ENCODE data around the gene BLM. TPM values are rescaled to one million over a fixed set of nuclear protein-coding genes. Genes with fewer than 3 reads are reported as not detected.
"Not testable (repeated sequence)": the region's sequence is repeated elsewhere in the genome, so short reads cannot be mapped to it uniquely, and the experiment has no call there.

Gene BLM
- total RNA-seq, 1 experiment from 2014 or later = 40.0 TPM

- no peak for TF ChIP-seq EZH2 (IDR thresholded peaks at IDR 0.05; ENCODE audit: borderline replicate concordance, low read depth, low read length, poor library complexity, severe bottlenecking)
- no TSS peak for BruUV-seq (replicated peaks)
- POLR2A ChIA-PET (ENCODE audit: low non-redundant PET) = interaction anchor here (0.6 kb wide), 2 partner anchors 432 to 633 kb away, joined by 3 to 5 read pairs; no protein-coding TSS in a partner anchor
These were observed 128.2 kb downstream of the BLM start for GRCh38 chr15:90845201-90845949.

GRCh38 chr15:90849424-90849823, 132.3 kb downstream of the BLM start:
- H3K36me3 ChIP-seq (ENCODE audit: insufficient read depth, low read length, poor library complexity, severe bottlenecking); intact Hi-C loops (cut with micrococcal nuclease; ENCODE audit: unreplicated experiment); H3K4me1 ChIP-seq (ENCODE audit: insufficient read depth, low read length, poor library complexity, severe bottlenecking); H3K9me3 ChIP-seq (ENCODE audit: low read depth, low read length, poor library complexity, severe bottlenecking); H3K27me3 ChIP-seq (replicated peaks; ENCODE audit: insufficient read depth, low read depth, low read length, poor library complexity); H3K27ac ChIP-seq (ENCODE audit: low read depth, low read length, poor library complexity, severe bottlenecking); CTCF ChIA-PET; DNase-seq (ENCODE audit: low spot score); H3K4me3 ChIP-seq (ENCODE audit: low read depth, low read length, poor library complexity, severe bottlenecking); POLR2A ChIA-PET (ENCODE audit: low non-redundant PET); BruUV-seq (replicated peaks): not testable (repeated sequence)

More at GRCh38 chr15:90845201-90845949, 128.2 kb downstream of the BLM start:
- Histone ChIP-seq H3K9me3 (ENCODE audit: low read depth, low read length, poor library complexity, severe bottlenecking) (no peaks in the 10 kb centered on the region), H3K36me3 (ENCODE audit: insufficient read depth, low read length, poor library complexity, severe bottlenecking) (no peaks in the 10 kb centered on the region), H3K27me3 (replicated peaks; ENCODE audit: insufficient read depth, low read depth, low read length, poor library complexity) (no peaks in the 10 kb centered on the region), H3K4me1 (ENCODE audit: insufficient read depth, low read length, poor library complexity, severe bottlenecking) (peaks cover under 1% of the 10 kb centered on the region), H3K4me3 (ENCODE audit: low read depth, low read length, poor library complexity, severe bottlenecking) (no peak overlapping the region), H3K27ac (ENCODE audit: low read depth, low read length, poor library complexity, severe bottlenecking) (no peak overlapping the region)
- CTCF ChIA-PET = no interaction called here
- intact Hi-C loops (cut with micrococcal nuclease; ENCODE audit: unreplicated experiment) = no loop called here
- DNase-seq (ENCODE audit: low spot score) = peak; percentile 33

GRCh38 chr15:90851114-90851513, 134.0 kb downstream of the BLM start:
- DNase-seq (ENCODE audit: low spot score) = no peak

DNA sequence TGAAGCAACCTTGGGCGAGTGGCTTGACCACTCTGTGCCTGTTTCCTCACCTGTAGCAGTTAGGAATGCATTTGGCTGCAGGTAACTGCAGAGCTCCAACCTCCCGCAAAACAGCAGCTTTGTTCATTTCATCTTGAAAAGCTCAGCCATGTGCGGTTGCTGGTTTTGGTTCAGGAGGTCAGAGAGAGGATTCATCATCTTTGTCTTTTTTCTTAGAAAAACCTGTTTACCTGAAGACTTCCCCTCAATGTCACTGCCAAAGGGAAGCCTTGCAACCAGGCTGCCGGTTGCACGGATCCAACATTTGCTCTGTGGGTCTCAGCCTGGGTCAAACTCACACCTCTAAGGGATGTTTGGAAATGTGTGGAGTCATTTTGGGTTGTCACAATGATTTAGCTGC, 134.8 kb downstream of the BLM start:
- Histone ChIP-seq H3K27me3 (replicated peaks; ENCODE audit: insufficient read depth, low read depth, low read length, poor library complexity) (no peaks in the 10 kb centered on the region), H3K4me1 (ENCODE audit: insufficient read depth, low read length, poor library complexity, severe bottlenecking) (no peaks in the 10 kb centered on the region), H3K27ac (ENCODE audit: low read depth, low read length, poor library complexity, severe bottlenecking) (no peak overlapping the region), H3K4me3 (ENCODE audit: low read depth, low read length, poor library complexity, severe bottlenecking) (no peak overlapping the region), H3K36me3 (ENCODE audit: insufficient read depth, low read length, poor library complexity, severe bottlenecking) (no peaks in the 10 kb centered on the region), H3K9me3 (ENCODE audit: low read depth, low read length, poor library complexity, severe bottlenecking) (no peaks in the 10 kb centered on the region)
- intact Hi-C loops (cut with micrococcal nuclease; ENCODE audit: unreplicated experiment) = no loop called here
- DNase-seq (ENCODE audit: low spot score) = no peak
- CTCF ChIA-PET = no interaction called here
- POLR2A ChIA-PET (ENCODE audit: low non-redundant PET) = no interaction called here
- no TSS peak for BruUV-seq (replicated peaks)
- TF ChIP-seq CTCF (conservative IDR thresholded peaks at IDR 0.05; ENCODE audit: low read depth, low read length) = no peak
- TF ChIP-seq EZH2 (IDR thresholded peaks at IDR 0.05; ENCODE audit: borderline replicate concordance, low read depth, low read length, poor library complexity, severe bottlenecking) = no peak

More at GRCh38 chr15:90851114-90851513, 134.0 kb downstream of the BLM start:
- H3K4me1 ChIP-seq (ENCODE audit: insufficient read depth, low read length, poor library complexity, severe bottlenecking) = no peaks in the 10 kb centered on the region
- intact Hi-C loops (cut with micrococcal nuclease; ENCODE audit: unreplicated experiment) = no loop called here
- POLR2A ChIA-PET (ENCODE audit: low non-redundant PET) = no interaction called here
- H3K27me3 ChIP-seq (replicated peaks; ENCODE audit: insufficient read depth, low read depth, low read length, poor library complexity) = no peaks in the 10 kb centered on the region
- TF ChIP-seq EZH2 (IDR thresholded peaks at IDR 0.05; ENCODE audit: borderline replicate concordance, low read depth, low read length, poor library complexity, severe bottlenecking) (no peak), CTCF (conservative IDR thresholded peaks at IDR 0.05; ENCODE audit: low read depth, low read length) (no peak)
- no peak overlapping the region for H3K27ac ChIP-seq (ENCODE audit: low read depth, low read length, poor library complexity, severe bottlenecking)
- no peak overlapping the region for H3K4me3 ChIP-seq (ENCODE audit: low read depth, low read length, poor library complexity, severe bottlenecking)
- CTCF ChIA-PET = no interaction called here
- H3K36me3 ChIP-seq (ENCODE audit: insufficient read depth, low read length, poor library complexity, severe bottlenecking) = no peaks in the 10 kb centered on the region
- no peaks in the 10 kb centered on the region for H3K9me3 ChIP-seq (ENCODE audit: low read depth, low read length, poor library complexity, severe bottlenecking)
- BruUV-seq (replicated peaks) = no TSS peak
